ENCODE results near the gene SEPSECS.
"Not testable (repeated sequence)": the region's sequence is repeated elsewhere in the genome, so short reads cannot be mapped to it uniquely, and the experiment has no call there.

SEPSECS gene

GRCh38 chr4:25108556-25108955 is 51.7 kb downstream of the SEPSECS start:
- no peak for DNase-seq

GRCh38 chr4:25107827-25108516 is 52.3 kb downstream of the SEPSECS start:
- DNase-seq: no peak

GRCh38 chr4:25106363-25107151 is 53.7 kb downstream of the SEPSECS start:
- DNase-seq: no peak

- no peak for DNase-seq
Observed at GRCh38 chr4:25104591-25104990, 55.7 kb downstream of the SEPSECS start.

GRCh38 chr4:25103418-25103817 is 56.8 kb downstream of the SEPSECS start:
- DNase-seq: no peak

- no peak for DNase-seq
Observed at GRCh38 chr4:25101836-25102235, 58.4 kb downstream of the SEPSECS start.

- no peak for DNase-seq
Observed at GRCh38 chr4:25100710-25101109, 59.5 kb downstream of the SEPSECS start.

- DNase-seq: no peak
Observed at GRCh38 chr4:25100021-25100555, 60.2 kb downstream of the SEPSECS start.

GRCh38 chr4:25098964-25099891 is 61.0 kb downstream of the SEPSECS start:
- no peak for DNase-seq

GRCh38 chr4:25096981-25097443 is 63.2 kb downstream of the SEPSECS start:
- no peak for DNase-seq

- DNase-seq: no peak
Observed at GRCh38 chr4:25096251-25096980, 63.8 kb downstream of the SEPSECS start.

GRCh38 chr4:25095837-25096236 is 64.4 kb downstream of the SEPSECS start:
- DNase-seq: no peak

GRCh38 chr4:25092139-25092538 is 68.1 kb downstream of the SEPSECS start:
- no peak for DNase-seq

- DNase-seq: no peak
Observed at GRCh38 chr4:25090516-25090915, 69.7 kb downstream of the SEPSECS start.

- DNase-seq: no peak
Observed at GRCh38 chr4:25089051-25089763, 71.0 kb downstream of the SEPSECS start.

GRCh38 chr4:25088093-25088952 is 71.9 kb downstream of the SEPSECS start:
- DNase-seq: no peak

GRCh38 chr4:25085671-25086070 is 74.6 kb downstream of the SEPSECS start:
- no peak for DNase-seq

GRCh38 chr4:25083441-25083840 is 76.8 kb downstream of the SEPSECS start:
- not testable (repeated sequence) for DNase-seq

- DNase-seq: no peak
Observed at GRCh38 chr4:25081866-25082471, 78.3 kb downstream of the SEPSECS start.

- no peak for DNase-seq
Observed at GRCh38 chr4:25080571-25080970, 79.7 kb downstream of the SEPSECS start.
